Measurements from ENCODE around the gene RASA1.
A peak's percentile ranks its signal among the peaks of the same experiment; 100 is the strongest.

The RASA1 gene

DNA sequence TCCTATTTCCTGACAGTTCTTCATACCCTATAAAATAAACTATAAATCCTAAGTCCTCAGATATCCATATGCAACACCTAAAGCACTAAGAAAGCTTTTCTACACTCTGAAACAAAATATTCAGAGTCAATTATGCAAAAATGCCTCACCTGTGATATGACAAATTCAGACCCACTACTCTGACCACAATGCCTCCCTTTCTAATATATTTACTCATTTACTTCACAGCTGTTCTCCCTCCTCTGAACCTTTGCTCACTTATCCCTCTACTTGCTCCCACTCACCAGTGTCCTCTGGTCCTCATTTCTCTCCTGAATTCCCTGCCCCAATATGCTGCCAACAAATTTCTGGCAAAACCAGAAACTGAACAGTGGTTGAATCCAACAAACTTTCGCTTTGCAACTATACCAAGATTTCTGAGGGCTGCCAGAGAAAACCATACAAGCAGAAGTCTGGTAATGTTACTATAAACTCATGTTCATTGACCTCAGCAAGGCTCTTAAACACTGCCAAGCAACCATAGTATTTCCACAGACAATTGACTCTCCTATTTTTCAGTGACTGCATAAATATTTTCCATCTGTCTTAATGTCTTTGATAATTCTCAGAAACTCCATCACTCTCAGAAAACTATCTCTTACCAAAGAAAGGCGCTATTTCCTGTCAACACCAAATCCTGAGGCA lies 137.9 kb downstream of the RASA1 start:
- no peak for DNase-seq

DNA sequence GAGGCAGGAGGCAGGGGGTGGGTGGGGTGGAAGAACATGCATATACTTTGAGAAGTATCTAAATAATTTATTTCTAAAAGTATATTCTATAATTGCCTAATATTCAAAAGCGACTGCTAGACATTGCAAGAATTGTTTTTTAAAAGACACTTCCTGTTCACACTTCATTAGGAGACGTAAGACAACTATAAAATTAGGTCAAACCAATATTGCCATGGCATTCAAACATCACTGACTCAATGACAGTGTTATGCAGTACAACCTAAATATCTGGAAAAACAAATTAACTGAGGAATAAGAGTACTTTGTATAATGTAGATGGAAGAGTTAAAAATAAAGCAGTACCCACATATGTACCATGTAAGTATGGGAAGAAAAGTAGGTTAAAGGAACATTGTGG lies 140.5 kb downstream of the RASA1 start:
- DNase-seq, result no peak

DNA sequence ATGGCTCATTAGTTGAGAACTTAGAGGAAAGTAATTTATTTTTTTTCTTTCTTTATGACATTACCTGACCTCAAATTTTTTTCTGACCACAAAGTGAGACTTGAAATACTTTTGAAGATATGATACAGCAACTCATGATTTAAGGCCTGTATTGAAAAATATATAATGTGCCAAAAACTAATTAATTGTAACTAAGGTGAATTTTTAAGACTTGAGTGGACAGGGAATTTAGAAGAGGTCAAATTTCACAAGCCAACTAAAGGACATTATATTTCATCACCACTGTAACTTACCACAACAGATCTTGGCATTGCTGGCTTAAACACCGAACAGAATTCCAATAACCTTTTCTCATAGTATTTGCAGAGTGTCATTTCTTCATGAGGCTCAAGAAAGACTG lies 143.2 kb downstream of the RASA1 start:
- no peak for DNase-seq

- DNase-seq, result peak; percentile 24
These were observed 143.9 kb downstream of the RASA1 start for GRCh38 chr5:87411586-87411972.

DNA sequence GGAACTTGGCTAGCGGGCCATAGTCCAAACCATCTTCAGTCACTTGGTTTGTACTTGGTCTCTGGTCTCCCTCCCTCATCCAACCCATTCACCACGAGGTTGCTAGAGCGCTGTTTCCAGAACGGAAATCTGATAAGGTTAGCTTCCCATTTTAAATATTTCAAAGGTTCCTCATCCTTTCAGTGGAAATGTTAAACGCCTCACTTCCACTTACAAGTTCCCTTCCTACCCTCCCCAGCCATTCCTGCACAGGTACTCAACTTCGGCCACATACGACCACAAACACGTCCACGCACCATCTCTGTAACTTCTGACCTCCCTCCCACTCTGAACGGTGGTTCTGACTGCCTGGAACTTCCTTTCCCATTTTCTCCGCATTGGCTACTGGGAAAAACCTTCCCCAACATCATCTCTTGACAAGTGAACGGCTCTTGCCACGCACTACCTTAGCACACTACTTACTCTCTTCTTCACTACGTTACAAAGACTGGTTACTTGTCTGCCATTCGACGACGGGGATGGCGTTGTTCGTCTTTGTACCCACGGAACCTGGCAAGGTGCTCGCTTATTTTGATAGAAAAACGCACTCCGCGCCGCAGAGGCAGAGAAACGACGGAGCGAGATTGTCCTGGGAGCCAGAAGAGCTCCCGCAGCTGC lies 144.4 kb downstream of the RASA1 start:
- DNase-seq, result peak; percentile 85

DNA sequence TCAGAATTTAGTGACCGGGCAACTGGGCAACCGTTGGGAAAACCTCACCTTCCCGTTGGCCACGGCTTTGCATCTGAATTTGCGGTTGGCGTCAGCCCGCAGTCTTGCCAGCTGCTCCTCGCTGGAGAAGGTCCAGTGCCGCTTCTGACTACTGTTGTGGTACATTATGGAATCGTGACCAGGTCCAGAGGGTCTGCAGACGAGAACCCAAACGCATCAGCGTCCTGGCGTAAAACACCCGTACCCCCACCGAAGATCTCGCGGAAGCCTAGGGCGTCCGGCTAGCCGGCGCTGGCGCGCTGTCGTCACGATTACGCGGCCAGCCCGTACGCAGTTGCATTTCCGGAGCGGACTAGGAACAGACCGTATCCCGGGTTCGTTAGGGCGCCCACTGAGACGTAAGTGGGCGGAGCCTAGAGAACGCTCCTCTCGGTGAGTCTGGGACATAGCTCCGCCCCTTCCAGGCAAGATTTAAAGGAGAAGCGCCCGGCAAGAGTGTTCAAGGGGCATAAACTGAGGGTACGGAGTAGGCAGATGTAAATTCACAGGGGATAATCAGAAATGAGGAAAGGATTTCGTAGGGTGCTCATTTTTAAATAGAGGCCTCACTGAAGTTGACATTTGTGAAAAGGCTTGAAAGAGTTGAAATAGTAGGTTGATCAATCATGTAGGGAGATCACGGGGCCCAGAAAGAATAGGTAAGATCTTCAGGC lies 145.1 kb downstream of the RASA1 start, which contains the start of gene CCNH:
CCNH (minus strand) TSS at position 301 of the 713 bp plus-strand sequence; CDS start at position 165, 136 bp downstream.
- DNase-seq, result peak; percentile 100

DNA sequence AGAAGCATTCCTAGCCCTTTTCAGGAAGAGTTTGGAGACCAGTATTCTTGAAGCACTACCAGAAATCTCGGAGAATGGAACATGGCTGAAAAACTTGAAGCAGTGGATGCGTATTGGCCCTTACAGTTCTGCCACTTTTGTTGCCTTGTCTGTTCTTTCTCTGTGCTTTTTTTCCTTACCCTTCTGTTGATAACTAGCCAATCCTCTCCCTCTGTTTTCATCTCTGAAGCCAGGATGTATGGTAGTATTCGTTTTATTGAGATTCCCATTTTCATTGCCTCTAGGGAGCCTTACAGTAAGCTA lies 145.6 kb downstream of the RASA1 start:
- DNase-seq, result peak; percentile 25

GRCh38 chr5:87418506-87418905 lies 150.8 kb downstream of the RASA1 start:
- DNase-seq, result no peak

GRCh38 chr5:87421307-87421706 lies 153.6 kb downstream of the RASA1 start:
- no peak for DNase-seq

- DNase-seq, result no peak
These were observed 156.1 kb downstream of the RASA1 start for GRCh38 chr5:87423755-87424154.

DNA sequence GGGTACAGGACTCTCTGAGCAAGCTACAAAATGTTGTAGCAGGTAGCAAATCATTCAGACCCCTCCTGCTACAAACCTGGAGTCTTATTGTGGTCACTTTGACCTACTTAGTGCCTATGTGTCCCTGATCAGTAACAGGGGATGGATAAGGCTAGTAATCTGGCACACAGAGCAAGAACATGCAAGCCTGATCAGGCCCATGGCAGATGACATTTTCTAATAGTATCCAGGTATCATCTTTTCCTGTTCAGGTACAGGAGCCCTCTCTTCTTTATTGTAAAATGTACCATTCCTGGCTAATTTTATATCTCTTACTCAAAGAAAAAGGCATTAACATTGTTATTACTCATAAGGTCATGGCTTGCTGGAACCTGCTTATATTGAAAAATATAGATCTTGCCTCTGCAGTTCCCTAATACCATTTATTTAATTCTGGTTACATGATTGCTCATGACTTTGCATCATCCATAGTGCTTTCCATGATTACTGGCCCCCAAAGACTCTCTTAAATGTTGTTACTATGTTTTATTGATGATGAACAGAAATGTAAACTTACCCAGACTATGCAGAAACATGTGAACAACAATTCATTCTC lies 163.3 kb downstream of the RASA1 start:
- DNase-seq, result no peak

- no peak for DNase-seq
These were observed 164.8 kb downstream of the RASA1 start for GRCh38 chr5:87432460-87432859.

DNA sequence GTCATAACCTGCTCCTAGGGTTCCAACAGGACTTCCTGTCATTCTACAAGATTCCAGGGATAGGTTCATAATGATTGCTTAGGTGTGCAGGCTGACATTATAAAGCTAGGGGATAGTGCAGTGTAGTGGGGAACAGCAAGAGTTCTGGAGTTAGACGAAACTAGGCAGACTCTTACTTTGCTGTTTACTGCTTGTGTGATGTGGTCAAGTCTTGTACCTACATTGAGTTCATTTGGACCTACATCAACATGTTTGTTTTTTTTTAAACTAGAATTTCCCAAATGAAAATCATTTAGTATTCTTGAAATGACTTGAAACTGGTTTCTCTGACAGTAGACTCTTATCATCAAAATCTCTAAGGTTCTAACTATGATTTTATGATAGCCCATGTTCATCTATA lies 166.3 kb downstream of the RASA1 start:
- DNase-seq, result no peak

DNA sequence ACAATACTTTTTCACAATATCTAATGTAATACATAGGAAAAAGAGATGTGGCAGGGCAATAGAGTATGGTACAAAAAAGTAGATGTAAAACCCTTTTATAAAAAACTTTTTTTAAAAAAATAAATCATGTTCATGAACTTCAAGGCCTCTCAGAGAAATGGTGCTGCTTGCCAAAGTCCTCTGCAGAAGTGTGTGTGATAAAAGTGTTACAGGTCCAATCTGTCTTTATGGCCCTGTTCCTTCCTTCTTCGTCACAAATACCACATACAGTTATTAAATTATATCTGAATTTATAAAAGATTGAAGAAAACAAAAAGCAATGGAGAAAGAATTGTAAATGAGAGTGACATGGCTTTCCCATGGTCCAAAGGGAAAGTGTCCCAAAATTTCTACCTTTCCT lies 166.8 kb downstream of the RASA1 start:
- DNase-seq, result no peak

GRCh38 chr5:87435144-87435694 lies 167.5 kb downstream of the RASA1 start:
- no peak for DNase-seq

GRCh38 chr5:87437724-87438123 lies 170.0 kb downstream of the RASA1 start:
- no peak for DNase-seq

DNA sequence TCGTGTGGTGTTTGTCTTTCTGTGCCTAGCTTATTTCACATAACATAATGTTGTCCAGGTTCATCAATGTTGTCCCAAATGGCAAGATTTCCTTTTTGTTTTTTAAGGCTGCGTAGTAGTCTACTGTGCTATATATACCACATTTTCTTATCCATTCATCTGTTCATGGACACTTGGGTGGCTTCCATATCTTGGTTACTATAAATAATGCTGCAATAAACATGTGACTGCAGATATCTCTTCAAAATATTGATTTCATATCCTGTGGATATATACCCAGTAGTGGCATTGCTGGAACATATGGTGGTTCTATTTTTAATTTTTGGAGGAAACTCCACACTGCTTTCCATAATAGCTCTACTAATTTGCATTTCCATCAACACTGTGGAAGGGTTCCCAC lies 170.5 kb downstream of the RASA1 start:
- no peak for DNase-seq

Data from hematopoietic multipotent progenitor cell treated with erythropoietin and hydrocortisone succinate and interleukin-3 and kit ligand, for 4 days (in vitro differentiated cells).